Skeletal muscle satellite cell (primary cell): ENCODE results near the gene TMEM242.

ENCODE experiments used
- H3K27me3 ChIP-seq: 2 replicates; pipeline ENCODE4 v1.7.0; 2013; ENCODE audit warnings: low read length; ENCODE audit not compliant: control insufficient read depth, insufficient read depth
- H3K36me3 ChIP-seq: 2 replicates; pipeline ENCODE4 v1.7.0; 2013; ENCODE audit warnings: mild to moderate bottlenecking, control low read depth, low read length; ENCODE audit not compliant: insufficient read depth
- H3K4me1 ChIP-seq: 2 replicates; pipeline ENCODE4 v1.7.0; 2013; ENCODE audit warnings: low read length; ENCODE audit not compliant: control insufficient read depth, insufficient read depth
- H3K4me2 ChIP-seq: 2 replicates; pipeline ENCODE4 v1.7.0; 2013; ENCODE audit warnings: mild to moderate bottlenecking, low read length
- H3K4me3 ChIP-seq: 2 replicates; pipeline ENCODE4 v1.7.0; 2013; ENCODE audit warnings: low read length
- H3K9ac ChIP-seq: 2 replicates; pipeline ENCODE4 v1.7.0; 2013; ENCODE audit warnings: mild to moderate bottlenecking, low read depth, low read length, moderate library complexity
- H3K9me3 ChIP-seq: replicated peaks from 2 replicates; pipeline ENCODE4 v1.7.0; 2013; ENCODE audit warnings: mild to moderate bottlenecking, control low read depth, low read length

TMEM242 gene

DNA sequence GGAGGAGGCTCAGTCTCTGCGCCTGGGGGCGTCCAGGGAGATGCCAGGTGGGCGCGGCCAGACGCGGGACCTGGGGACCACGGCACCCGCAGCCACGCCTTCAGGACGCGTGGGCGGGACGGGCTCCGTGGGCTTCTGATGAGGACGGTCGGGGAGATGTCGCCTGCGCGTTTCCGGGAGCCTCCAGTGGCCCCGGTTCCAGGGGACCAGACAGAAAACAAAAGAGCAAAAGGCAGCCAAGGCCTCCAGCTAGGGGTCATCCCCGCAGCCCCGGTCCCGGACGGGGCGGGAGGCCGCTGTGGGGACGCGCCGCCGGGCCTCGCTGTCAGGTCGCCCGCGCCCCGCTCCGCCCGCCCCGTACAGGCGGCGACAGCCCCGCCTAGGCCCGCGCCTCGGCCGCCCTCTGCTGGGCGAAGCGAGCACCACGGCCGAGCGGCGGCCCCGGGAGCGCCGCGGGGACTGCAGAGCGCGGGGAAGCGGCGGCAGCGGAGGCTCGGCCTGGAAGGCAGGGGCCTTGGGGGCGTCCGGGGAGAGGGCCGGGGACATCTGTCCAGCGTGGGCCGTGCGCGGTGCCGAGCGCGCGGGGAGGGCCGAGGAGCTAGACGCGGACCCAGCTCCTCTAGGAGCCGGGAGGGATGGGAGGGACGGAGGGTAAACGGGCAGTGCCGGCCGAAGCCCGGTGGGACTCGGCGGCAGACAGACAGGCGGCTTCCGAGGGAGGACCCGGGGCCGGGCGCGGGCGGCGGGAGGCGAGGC, 48.7 kb downstream of the TMEM242 start:
- no peaks in the 10 kb centered on the region for H3K9me3 ChIP-seq
- peak overlapping the region; percentile 99 for H3K4me2 ChIP-seq
- peak overlapping the region; percentile 89 for H3K9ac ChIP-seq
- no peaks in the 10 kb centered on the region for H3K27me3 ChIP-seq
- H3K4me1 ChIP-seq: peaks cover 7% of the 10 kb centered on the region
- H3K4me3 ChIP-seq: peak overlapping the region; percentile 92
- no peaks in the 10 kb centered on the region for H3K36me3 ChIP-seq

DNA sequence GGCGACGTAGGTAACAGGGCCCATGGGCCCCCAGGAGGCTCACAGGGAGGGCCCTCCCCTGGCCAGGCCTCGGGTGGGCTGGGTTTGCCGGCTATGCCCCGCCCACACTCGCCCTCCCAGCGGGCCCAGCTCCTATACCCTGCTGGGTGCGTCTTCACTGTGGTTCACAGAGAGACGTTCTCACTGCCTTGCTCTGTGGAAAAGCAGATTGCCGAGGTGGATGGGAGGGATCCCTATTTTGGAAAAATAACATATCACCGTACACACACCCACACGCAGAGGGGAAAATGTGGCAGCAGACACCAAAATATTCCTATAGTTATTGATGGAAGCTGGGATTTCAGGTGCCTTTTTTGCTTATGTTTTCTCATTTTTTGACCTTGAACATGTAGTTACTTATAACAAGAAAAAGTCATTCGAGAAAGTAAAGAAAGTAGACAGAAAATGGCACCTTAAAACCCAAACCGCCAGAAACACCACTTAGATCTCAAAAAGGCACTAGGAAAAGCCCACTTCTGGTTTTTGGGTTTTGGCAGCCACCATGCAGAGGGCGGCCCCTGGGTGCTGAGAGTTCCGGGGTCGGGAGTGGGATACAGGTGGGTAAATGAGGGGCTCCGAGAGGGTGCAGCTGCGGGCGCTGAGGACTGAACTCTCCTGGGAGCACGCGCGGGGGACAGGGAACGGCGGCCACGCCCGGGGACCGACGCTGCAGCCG, 49.4 kb downstream of the TMEM242 start:
- Histone ChIP-seq H3K4me2 (peak overlapping the region; percentile 99), H3K27me3 (no peaks in the 10 kb centered on the region), H3K4me3 (peak overlapping the region; percentile 92), H3K9ac (peak overlapping the region; percentile 89), H3K9me3 (no peaks in the 10 kb centered on the region), H3K36me3 (no peaks in the 10 kb centered on the region), H3K4me1 (peaks cover 15% of the 10 kb centered on the region)

DNA sequence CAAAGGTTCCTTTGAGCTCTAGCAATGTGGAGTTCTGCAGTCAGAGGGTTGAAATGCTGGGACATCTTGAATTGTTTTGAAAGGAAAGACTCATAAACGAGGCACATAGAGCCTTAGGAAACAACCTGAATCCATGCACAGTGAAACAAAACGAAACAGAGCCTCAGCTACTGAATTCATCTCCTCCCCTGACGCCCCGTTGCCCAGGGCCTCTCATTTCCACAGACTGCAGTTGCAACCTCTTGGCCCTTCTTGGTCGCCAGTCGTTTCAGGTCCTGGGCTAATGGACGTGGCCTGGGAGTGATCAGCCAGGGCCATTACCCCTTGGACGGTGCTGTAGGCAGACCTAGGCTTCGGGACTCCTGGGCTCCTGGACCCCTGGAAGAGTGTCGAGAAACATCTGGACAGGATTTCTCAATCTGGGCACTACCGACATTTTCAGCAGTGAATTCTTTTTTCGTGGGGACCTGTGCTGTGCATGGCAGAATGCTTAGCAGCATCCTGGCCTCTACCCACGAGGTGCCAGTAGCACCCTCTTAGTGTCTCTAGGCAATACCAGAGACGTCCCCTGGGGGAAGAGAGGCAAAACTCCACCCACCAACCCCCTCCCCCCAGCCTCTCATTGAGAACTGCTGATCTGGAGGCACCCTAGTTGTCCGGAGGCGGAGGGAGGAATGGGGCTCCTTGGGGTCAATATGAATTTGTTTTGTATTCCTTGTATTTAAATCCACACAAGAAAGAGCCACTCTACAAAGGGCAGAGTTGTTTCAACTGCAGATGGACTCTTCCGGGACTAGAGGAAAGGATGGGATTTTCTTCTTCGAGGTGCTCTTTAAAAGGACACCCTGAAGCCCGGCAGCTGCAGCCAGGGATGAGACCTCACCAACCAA, 50.2 kb downstream of the TMEM242 start:
- no peaks in the 10 kb centered on the region for H3K9me3 ChIP-seq
- H3K4me1 ChIP-seq: peaks cover 18% of the 10 kb centered on the region
- H3K4me2 ChIP-seq: no peak overlapping the region
- no peak overlapping the region for H3K9ac ChIP-seq
- no peak overlapping the region for H3K4me3 ChIP-seq
- H3K27me3 ChIP-seq: no peaks in the 10 kb centered on the region
- no peaks in the 10 kb centered on the region for H3K36me3 ChIP-seq

DNA sequence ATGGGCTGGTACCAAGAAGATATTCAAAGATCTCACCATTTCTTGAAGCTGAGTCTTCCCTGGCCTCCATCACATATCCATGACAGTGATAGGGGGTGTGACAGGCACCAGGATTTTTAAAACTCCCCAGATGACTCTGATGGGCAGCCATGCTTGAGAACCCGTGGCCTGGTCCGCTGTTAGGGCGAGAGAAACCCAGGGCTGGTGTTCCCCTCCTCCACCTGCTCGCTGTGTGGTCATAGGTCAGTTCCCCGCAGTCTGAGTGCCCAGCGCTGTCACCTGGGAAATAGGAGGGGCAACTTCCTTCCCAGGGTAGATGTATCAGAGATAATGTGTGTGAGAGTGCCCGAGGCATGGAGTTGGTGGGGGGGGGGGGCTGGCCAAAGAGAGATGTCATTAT, 50.9 kb downstream of the TMEM242 start:
- Histone ChIP-seq H3K4me2 (no peak overlapping the region), H3K9ac (no peak overlapping the region), H3K4me3 (no peak overlapping the region), H3K4me1 (peaks cover 18% of the 10 kb centered on the region), H3K27me3 (no peaks in the 10 kb centered on the region), H3K36me3 (no peaks in the 10 kb centered on the region), H3K9me3 (no peaks in the 10 kb centered on the region)

DNA sequence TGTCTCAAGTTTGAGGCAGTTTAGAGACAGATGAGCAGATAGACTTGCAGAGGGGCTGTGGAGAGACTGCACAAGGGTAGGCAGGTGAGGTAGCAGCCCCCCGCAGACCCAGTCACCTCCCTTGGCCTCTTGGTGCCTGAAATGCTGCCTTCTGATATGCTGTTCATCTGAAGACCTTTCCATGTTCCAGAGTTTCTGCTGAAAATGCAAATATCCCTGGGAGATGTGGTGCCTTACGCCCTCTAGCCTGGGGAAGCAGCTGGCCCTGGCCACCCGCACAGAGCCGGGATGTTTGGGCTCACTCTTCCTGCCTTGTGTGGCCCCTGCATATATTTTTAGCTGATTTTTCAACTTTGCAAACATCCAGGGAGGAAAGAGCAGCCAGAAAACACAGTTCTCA, 51.4 kb downstream of the TMEM242 start:
- Histone ChIP-seq H3K36me3 (no peaks in the 10 kb centered on the region), H3K27me3 (no peaks in the 10 kb centered on the region), H3K4me3 (no peak overlapping the region), H3K9me3 (no peaks in the 10 kb centered on the region), H3K9ac (no peak overlapping the region), H3K4me2 (no peak overlapping the region), H3K4me1 (peaks cover 18% of the 10 kb centered on the region)

DNA sequence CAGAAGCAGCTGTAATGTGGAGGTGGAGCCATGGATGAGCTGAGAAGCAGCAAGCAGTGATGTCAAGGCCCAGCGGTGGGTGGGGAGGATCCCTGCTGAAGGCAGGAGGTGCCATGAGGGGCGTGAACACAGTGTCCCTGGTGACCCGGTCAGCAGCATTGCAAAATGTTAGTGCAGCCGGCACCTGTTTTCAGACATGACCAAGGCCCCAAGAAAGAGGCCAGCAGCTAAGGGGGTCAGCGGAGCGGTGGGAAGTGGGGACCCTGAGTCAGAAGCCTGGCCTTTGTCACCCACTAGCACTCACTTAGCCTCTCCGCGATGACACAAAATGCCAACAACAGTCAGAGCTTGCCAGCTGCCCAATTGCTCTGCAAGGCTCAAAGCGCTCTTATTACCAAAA, 51.9 kb downstream of the TMEM242 start:
- Histone ChIP-seq H3K4me1 (peaks cover 18% of the 10 kb centered on the region), H3K36me3 (no peaks in the 10 kb centered on the region), H3K4me2 (no peak overlapping the region), H3K9ac (no peak overlapping the region), H3K4me3 (no peak overlapping the region), H3K9me3 (no peaks in the 10 kb centered on the region), H3K27me3 (no peaks in the 10 kb centered on the region)

DNA sequence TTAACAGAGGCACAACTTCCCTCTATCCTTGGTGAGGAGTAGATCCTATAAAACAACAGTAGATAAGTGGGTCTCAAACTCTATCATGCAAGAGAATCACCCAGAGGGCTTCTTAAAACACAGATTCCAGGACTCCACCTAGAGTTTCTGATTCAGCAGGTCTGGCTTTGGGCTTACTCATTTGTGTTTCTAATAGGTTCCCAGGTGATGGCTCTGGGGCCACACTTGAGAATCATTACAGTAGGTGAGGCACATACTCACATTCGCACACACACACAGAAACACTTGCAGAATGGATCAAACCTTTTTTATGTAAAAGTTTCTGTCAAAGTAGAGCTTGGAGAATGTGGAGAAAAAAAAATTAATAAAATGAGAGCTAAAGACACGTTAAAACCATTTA, 52.4 kb downstream of the TMEM242 start:
- no peak overlapping the region for H3K4me2 ChIP-seq
- H3K4me1 ChIP-seq: peaks cover 18% of the 10 kb centered on the region
- H3K4me3 ChIP-seq: no peak overlapping the region
- H3K9me3 ChIP-seq: no peaks in the 10 kb centered on the region
- no peak overlapping the region for H3K9ac ChIP-seq
- H3K27me3 ChIP-seq: no peaks in the 10 kb centered on the region
- H3K36me3 ChIP-seq: no peaks in the 10 kb centered on the region

DNA sequence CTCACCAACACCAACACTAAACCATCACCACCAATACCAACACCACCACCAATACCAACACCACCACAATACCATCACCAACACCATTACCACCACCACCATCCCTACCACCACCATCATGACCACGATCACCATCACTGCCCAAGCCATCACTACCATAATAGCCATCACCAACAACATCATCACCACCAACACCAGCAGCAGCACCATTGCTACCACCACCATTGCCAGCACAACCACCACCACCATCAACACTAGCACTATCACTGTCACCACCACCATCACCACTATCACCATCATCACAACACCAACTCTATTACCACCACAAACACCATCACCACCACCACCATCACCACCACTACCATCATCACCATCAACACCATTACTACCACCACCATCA, 53.0 kb downstream of the TMEM242 start:
- H3K9ac ChIP-seq: no peak overlapping the region
- no peak overlapping the region for H3K4me3 ChIP-seq
- H3K4me1 ChIP-seq: peaks cover 16% of the 10 kb centered on the region
- H3K4me2 ChIP-seq: no peak overlapping the region
- H3K36me3 ChIP-seq: no peaks in the 10 kb centered on the region
- H3K27me3 ChIP-seq: no peaks in the 10 kb centered on the region
- H3K9me3 ChIP-seq: no peaks in the 10 kb centered on the region

DNA sequence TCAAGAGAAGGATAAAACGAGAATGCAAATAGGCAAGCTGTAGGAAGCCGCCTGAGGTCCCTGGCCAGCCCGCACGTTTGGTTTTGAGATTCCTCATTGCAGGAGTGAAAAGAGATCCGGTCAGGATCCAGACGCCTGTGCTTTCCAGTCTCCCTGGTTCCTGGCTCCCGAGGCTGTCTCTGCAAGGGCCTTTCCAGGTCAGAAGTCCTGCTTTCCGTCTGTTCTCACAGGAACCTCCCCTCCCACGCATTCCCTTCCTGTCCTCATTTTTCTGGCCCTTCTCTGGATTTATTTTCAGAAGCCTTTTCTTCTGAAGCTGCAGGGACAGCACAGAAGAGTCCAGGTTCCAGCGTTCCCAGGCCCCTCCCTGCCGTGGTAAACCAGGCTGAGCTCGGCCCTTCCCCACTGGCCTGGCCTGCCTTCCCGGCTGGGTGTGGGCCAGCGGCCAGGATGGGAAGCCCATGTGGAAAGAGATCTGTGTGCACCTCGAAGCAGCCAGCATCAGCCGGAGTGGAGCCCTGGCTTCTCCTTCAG, 54.0 kb downstream of the TMEM242 start:
- Histone ChIP-seq H3K4me1 (peaks cover 11% of the 10 kb centered on the region), H3K4me3 (no peak overlapping the region), H3K27me3 (no peaks in the 10 kb centered on the region), H3K36me3 (no peaks in the 10 kb centered on the region), H3K9ac (peak overlapping the region; percentile 8), H3K4me2 (peak overlapping the region; percentile 48), H3K9me3 (no peaks in the 10 kb centered on the region)

DNA sequence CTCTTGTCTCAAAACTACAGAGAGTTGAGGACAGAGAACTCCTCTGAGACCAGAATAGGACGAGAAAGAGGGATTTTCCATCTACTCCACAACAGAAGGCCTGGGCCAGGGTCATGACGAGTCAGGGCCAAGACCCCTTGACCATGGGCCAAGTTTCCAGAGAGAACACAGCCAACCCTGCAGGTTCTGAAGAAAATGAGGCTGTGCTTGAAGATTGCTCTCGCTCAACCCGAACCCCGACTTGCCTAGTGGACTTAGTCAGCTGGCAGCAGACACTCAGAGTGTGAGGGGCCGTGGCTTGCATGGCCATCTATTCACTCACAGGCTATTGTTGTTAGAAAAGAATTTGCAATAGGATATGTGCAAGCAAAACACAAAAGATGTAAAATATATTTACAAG, 54.5 kb downstream of the TMEM242 start:
- Histone ChIP-seq H3K4me1 (peaks cover 11% of the 10 kb centered on the region), H3K36me3 (no peaks in the 10 kb centered on the region), H3K4me2 (no peak overlapping the region), H3K9ac (no peak overlapping the region), H3K9me3 (no peaks in the 10 kb centered on the region), H3K4me3 (no peak overlapping the region), H3K27me3 (no peaks in the 10 kb centered on the region)

DNA sequence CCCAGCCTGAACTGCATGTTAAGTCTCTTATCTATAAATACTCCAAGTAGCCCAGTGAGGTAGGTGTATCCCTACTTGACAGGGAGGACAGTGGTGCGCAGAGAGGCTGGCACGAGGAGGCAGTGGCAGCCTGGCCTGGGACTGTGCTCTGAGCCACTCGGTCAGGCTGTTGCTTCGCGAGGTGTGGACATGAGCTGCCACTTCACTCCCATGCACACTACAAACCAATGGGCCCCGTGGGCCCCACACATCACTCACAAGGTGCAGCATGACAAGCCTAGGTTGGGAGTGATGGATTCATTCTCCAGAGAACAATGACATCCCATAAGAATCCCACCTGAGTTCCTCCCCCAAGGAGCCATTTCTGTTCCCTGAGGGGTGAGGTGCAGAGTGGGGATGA, 54.9 kb downstream of the TMEM242 start:
- Histone ChIP-seq H3K4me1 (peaks cover 11% of the 10 kb centered on the region), H3K27me3 (no peaks in the 10 kb centered on the region), H3K9me3 (no peaks in the 10 kb centered on the region), H3K4me2 (no peak overlapping the region), H3K9ac (no peak overlapping the region), H3K4me3 (no peak overlapping the region), H3K36me3 (no peaks in the 10 kb centered on the region)
